ENCODE results near the gene VEPH1.

VEPH1 gene

GRCh38 chr3:157502916-157503595 is at the start of gene VEPH1:
VEPH1 (minus strand) TSS chr3:157503416; CDS start chr3:157495349, 8,067 bp downstream.
- no peak for DNase-seq

GRCh38 chr3:157551961-157552360 is 48.7 kb upstream of the VEPH1 start:
- no peak for DNase-seq

GRCh38 chr3:157549498-157549897 is 46.3 kb upstream of the VEPH1 start:
- DNase-seq: no peak

- DNase-seq: no peak
Measured at GRCh38 chr3:157544501-157545130, 41.4 kb upstream of the VEPH1 start.

- no peak for DNase-seq
Measured at GRCh38 chr3:157543501-157544035, 40.4 kb upstream of the VEPH1 start.

GRCh38 chr3:157542711-157543500 is 39.7 kb upstream of the VEPH1 start:
- DNase-seq: peak in 2 of 3 experiments; percentile 11 to 16

GRCh38 chr3:157541506-157542236 is 38.5 kb upstream of the VEPH1 start:
- no peak for DNase-seq

GRCh38 chr3:157540656-157541055 is 37.4 kb upstream of the VEPH1 start:
- DNase-seq: no peak

GRCh38 chr3:157535667-157536066 is 32.5 kb upstream of the VEPH1 start:
- DNase-seq: no peak

GRCh38 chr3:157534725-157535161 is 31.5 kb upstream of the VEPH1 start:
- DNase-seq: peak in 1 of 3 experiments; percentile 14

- DNase-seq: no peak
Measured at GRCh38 chr3:157533298-157534070, 30.3 kb upstream of the VEPH1 start.

- DNase-seq: peak; percentile 49 to 90 (median 63)
Measured at GRCh38 chr3:157532529-157533297, 29.5 kb upstream of the VEPH1 start.

- no peak for DNase-seq
Measured at GRCh38 chr3:157531771-157532170, 28.6 kb upstream of the VEPH1 start.

GRCh38 chr3:157531301-157531660 is 28.1 kb upstream of the VEPH1 start:
- DNase-seq: no peak

- no peak for DNase-seq
Measured at GRCh38 chr3:157530637-157531300, 27.6 kb upstream of the VEPH1 start.

- no peak for DNase-seq
Measured at GRCh38 chr3:157529751-157530150, 26.5 kb upstream of the VEPH1 start.

GRCh38 chr3:157529085-157529484 is 25.9 kb upstream of the VEPH1 start:
- no peak for DNase-seq

GRCh38 chr3:157527131-157527881 is 24.1 kb upstream of the VEPH1 start:
- no peak for DNase-seq

- DNase-seq: no peak
Measured at GRCh38 chr3:157526036-157526435, 22.8 kb upstream of the VEPH1 start.

- DNase-seq: no peak
Measured at GRCh38 chr3:157523814-157524213, 20.6 kb upstream of the VEPH1 start.

All from NCI-H1417 (cell line).